ENCODE results near the gene C2orf69. TPM values are rescaled to one million over a fixed set of nuclear protein-coding genes. Genes with fewer than 3 reads are reported as not detected.

Gene C2orf69
- total and polyA plus RNA-seq, 2 donors from 2014 or later: 4.9 to 11.5 TPM

DNA sequence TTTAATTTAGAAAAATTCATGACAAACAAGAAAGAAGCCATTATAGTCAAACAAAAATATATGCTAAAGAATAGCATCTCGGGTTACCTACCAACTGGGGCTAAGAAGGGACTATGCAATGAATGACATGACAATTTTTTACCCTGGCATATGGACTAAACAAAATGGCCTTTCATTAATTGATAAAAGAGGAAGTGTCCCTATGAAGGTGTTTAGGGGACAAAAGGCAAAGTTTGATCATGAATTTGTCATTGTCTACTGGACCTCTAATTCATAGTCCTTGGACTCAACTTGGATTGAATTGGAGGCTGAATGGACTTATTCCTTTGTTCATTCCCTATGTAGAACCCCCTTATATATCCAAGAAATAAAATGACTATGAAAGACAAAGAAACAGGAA lies 57.0 kb downstream of the C2orf69 start:
- no peak overlapping the region for H3K4me3 ChIP-seq (ENCODE audit: low read length in 3 of 3)
- intact Hi-C loops (cut with DNase I): no loop called here
- peaks cover 0 to 9% (median 0%) of the 10 kb centered on the region in 3 donors for H3K36me3 ChIP-seq (ENCODE audit: control insufficient read depth in 2 of 3, insufficient read depth in 3 of 3, low read length in 3 of 3)
- H3K9ac ChIP-seq (ENCODE audit: low read length in 3 of 3): no peak overlapping the region
- H3K4me1 ChIP-seq (ENCODE audit: control insufficient read depth in 2 of 3, insufficient read depth in 2 of 3, low read depth in 1 of 3, low read length in 3 of 3): no peaks in the 10 kb centered on the region
- H3K9me3 ChIP-seq (ENCODE audit: control insufficient read depth in 2 of 3, insufficient read depth in 1 of 3, low read length in 3 of 3): no peaks in the 10 kb centered on the region
- DNase-seq (no peak), FAIRE-seq (no peak)
- TF ChIP-seq, protein P1, sequence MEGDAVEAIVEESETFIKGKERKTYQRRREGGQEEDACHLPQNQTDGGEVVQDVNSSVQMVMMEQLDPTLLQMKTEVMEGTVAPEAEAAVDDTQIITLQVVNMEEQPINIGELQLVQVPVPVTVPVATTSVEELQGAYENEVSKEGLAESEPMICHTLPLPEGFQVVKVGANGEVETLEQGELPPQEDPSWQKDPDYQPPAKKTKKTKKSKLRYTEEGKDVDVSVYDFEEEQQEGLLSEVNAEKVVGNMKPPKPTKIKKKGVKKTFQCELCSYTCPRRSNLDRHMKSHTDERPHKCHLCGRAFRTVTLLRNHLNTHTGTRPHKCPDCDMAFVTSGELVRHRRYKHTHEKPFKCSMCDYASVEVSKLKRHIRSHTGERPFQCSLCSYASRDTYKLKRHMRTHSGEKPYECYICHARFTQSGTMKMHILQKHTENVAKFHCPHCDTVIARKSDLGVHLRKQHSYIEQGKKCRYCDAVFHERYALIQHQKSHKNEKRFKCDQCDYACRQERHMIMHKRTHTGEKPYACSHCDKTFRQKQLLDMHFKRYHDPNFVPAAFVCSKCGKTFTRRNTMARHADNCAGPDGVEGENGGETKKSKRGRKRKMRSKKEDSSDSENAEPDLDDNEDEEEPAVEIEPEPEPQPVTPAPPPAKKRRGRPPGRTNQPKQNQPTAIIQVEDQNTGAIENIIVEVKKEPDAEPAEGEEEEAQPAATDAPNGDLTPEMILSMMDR (IDR thresholded peaks at IDR 0.05; ENCODE audit: borderline replicate concordance, extremely low read depth, insufficient read depth): no peak
- H3K27ac ChIP-seq (ENCODE audit: low read depth in 2 of 2, low read length in 2 of 2): no peak overlapping the region
- no peaks in the 10 kb centered on the region for H3K27me3 ChIP-seq (ENCODE audit: control insufficient read depth, insufficient read depth, low read length)

GRCh38 chr2:199972088-199972626 lies 61.1 kb downstream of the C2orf69 start:
- TF ChIP-seq, protein P1 (IDR thresholded peaks at IDR 0.05; ENCODE audit: borderline replicate concordance, extremely low read depth, insufficient read depth): no peak
- peak overlapping the region; percentile 41 to 45 for H3K27ac ChIP-seq (ENCODE audit: low read depth in 2 of 2, low read length in 2 of 2)
- H3K36me3 ChIP-seq (ENCODE audit: control insufficient read depth in 2 of 3, insufficient read depth in 3 of 3, low read length in 3 of 3): no peaks in the 10 kb centered on the region
- DNase-seq: no peak
- no peak overlapping the region for H3K9ac ChIP-seq (ENCODE audit: low read length in 3 of 3)
- FAIRE-seq: no peak
- H3K4me1 ChIP-seq (ENCODE audit: control insufficient read depth in 2 of 3, insufficient read depth in 2 of 3, low read depth in 1 of 3, low read length in 3 of 3): no peaks in the 10 kb centered on the region
- intact Hi-C loops (cut with DNase I): no loop called here
- no peak overlapping the region for H3K4me3 ChIP-seq (ENCODE audit: low read length in 3 of 3)
- no peaks in the 10 kb centered on the region for H3K27me3 ChIP-seq (ENCODE audit: control insufficient read depth, insufficient read depth, low read length)
- no peaks in the 10 kb centered on the region for H3K9me3 ChIP-seq (ENCODE audit: control insufficient read depth in 2 of 3, insufficient read depth in 1 of 3, low read length in 3 of 3)

DNA sequence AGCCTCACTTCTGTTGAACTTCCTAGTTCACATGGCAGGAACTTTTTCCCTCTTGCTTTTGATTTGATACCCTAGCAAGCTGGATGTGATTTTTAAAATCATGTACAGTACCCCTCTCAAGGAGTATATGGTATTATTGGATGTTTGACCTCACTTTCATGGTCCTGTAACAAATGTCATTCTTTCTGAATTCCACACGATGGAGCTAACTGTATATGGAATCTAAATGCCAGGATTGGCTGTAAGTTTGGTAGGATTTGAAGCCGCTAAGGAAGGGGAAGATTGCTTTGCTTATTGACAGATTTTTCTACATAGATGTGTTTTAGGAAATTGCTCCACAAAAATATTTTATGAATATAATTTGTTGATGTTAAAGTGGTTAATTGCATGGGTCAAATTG lies 62.6 kb downstream of the C2orf69 start:
- no peaks in the 10 kb centered on the region for H3K36me3 ChIP-seq (ENCODE audit: control insufficient read depth in 2 of 3, insufficient read depth in 3 of 3, low read length in 3 of 3)
- H3K9ac ChIP-seq (ENCODE audit: low read length in 3 of 3): no peak overlapping the region
- no peaks in the 10 kb centered on the region for H3K27me3 ChIP-seq (ENCODE audit: control insufficient read depth, insufficient read depth, low read length)
- peaks cover 0 to 8% (median 0%) of the 10 kb centered on the region in 3 donors for H3K4me1 ChIP-seq (ENCODE audit: control insufficient read depth in 2 of 3, insufficient read depth in 2 of 3, low read depth in 1 of 3, low read length in 3 of 3)
- TF ChIP-seq, protein P1 (IDR thresholded peaks at IDR 0.05; ENCODE audit: borderline replicate concordance, extremely low read depth, insufficient read depth): peak; percentile 63
- intact Hi-C loops (cut with DNase I): no loop called here
- no peaks in the 10 kb centered on the region for H3K9me3 ChIP-seq (ENCODE audit: control insufficient read depth in 2 of 3, insufficient read depth in 1 of 3, low read length in 3 of 3)
- FAIRE-seq: peak; percentile 80
- H3K27ac ChIP-seq (ENCODE audit: low read depth in 2 of 2, low read length in 2 of 2): no peak overlapping the region
- DNase-seq: peak in 1 of 5 donors; percentile 47
- H3K4me3 ChIP-seq (ENCODE audit: low read length in 3 of 3): no peak overlapping the region
